Left lobe of liver (tissue), 2 donors: ENCODE results near the gene TFAM. TPM values are rescaled to one million over a fixed set of nuclear protein-coding genes. Genes with fewer than 3 reads are reported as not detected.

ENCODE experiments used
- ATAC-seq: fragments of 200-7000 bp; cut with Tn5 transposase; one replicate; pipeline ENCODE4 v1.9.1; 2020; ENCODE audit warnings: mild to moderate bottlenecking, moderate library complexity
- DNase-seq: peaks from one replicate; pipeline ENCODE4 v3.0.0-alpha.2; 2020; ENCODE audit warnings: low spot score
- total RNA-seq: library from RNA; stranded (reverse); gene quantifications from one replicate; pipeline ENCODE4 v1.2.1, GENCODE V29; 2021
- donor health status: DM: no; HTN: no; CAD: no; lungs with moderate emphysema.
- donor health status: DM: no; HTN: yes; CAD: no.

The TFAM gene
- total RNA-seq, 1 donor from 2014 or later, result 17.2 TPM

GRCh38 chr10:58431903-58432302, 46.7 kb downstream of the TFAM start:
- DNase-seq (no peak), ATAC-seq (no peak)

DNA sequence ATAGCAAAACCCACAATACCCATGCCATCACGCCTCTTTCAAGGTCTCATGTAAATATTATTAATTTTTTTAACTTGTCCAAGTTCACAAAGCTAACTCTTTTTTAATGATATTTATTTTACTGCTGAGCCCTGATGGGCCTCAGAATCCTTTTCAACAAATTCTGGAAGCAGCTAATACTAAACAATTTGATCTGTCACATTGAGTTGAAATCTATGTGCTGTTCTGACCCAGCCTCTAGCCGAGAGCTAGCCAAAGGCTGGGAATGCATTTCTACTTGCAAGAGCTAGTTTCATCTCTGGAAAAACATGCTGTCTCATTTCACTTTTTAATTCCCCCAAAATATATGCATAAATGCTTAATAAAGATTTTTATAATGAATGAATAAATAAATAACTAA, 47.9 kb downstream of the TFAM start:
- no peak for DNase-seq
- ATAC-seq, result no peak

DNA sequence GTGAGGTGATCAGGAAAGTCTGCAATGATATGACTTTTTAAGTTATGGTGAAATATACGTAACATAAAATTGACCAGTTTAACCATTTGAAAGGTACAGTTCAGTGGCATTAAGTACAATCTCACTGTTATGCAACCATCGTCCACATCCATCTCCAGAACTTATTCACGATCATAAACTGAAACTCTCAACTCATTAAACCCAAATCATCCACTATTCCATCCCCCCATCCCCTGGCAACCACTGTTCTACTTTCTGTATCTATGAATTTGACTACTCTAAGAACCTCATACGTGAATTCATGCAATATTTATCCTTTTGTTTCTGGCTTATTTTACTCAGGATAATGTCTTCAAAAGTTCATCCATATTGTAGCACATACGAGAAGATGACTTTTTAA, 48.4 kb downstream of the TFAM start:
- ATAC-seq, result no peak
- no peak for DNase-seq

DNA sequence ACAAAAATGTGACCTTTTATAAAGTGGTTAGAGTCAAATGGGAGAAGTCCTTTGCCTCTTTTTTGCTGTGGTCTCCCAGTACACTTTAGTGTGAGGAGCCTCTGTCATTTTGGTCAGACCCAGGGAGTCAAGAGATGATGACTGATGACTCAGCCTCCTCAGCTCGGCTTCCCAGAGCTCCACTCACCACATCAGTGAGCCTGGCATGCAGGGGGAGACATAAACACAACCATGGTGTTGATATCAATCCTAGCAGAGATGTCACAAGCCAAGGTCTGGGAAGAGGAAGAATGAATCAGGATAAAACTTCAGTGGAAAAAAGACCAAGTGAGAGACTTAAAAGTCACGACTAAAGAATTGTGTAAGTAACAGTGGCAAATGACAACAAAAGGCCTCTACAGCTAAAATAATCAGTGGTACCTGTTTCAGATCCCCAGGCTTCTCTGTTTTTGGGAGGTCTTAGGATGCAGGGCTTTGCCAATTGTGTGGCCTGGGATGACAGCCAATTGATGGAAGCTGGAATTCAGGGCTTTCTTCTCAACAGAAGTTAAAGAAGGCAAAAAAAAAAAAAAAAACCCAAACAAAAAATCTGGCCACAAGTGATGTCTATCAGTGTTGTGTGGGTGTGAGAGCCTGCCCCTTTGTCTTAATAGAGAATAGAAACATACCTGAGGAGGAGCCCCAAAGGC, 50.2 kb downstream of the TFAM start:
- ATAC-seq, result no peak
- no peak for DNase-seq

GRCh38 chr10:58436071-58436470, 50.9 kb downstream of the TFAM start:
- DNase-seq (no peak), ATAC-seq (no peak)

DNA sequence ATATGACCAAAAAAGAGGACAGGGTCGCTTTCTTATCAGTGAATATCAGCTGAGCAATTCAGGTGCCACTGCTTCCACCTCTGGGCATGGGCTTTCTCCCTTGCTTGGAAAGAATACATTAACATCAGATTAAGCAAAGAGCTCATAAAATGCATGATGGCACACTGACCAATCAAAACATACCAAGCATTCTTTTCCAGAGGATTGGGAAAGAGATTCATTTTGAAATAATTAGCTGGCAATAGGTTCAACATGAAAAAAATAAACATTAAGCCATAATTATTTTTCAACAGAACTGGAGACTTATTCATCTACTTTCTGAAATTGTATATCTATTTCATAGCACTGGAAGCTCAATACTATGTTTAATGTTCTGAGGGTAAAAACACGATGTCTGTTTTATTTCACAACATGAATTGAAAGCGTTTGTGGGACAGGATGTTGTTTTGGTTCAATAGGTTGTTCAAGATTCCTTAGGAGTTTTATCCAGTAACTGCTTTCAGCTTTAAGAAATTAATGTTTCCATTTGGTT, 53.2 kb downstream of the TFAM start:
- ATAC-seq, result no peak

GRCh38 chr10:58438986-58439385, 53.8 kb downstream of the TFAM start:
- no peak for ATAC-seq
- DNase-seq, result no peak

More for the DNA sequence above, 53.2 kb downstream of the TFAM start:
- no peak for DNase-seq

DNA sequence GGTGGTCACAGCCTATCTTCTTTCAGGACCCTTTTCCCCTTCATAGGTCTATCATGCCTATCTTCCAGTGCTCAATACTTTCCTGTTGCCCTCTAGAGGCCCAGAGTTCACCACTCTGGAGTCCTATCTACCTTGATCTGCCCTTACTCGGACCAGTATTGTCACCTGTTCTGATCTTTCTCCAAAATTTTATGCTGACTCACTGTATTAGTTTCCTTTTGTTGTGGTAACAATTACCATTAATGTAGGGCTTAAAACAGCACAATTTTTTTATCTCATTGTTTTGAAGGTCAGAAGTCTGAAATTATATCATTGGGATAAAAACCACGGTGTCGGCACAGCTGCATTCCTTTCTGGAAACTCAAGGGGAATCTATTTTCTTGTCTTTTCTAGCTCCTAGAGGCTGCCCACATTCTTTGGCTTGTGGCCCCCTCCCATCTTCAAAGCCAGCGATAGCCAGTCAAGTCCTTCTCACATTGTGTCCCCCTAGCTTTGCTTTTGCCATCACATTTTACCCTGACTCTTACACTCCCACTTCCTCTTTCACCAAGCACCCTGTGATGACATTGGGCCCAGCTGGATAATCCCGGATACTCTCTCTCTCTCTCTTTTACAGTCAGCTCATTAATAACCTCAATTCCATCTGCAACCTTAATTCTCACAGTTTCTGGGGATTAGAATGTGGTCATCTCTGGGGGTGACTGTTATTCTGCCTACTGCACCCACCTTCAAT, 54.6 kb downstream of the TFAM start:
- ATAC-seq (no peak), DNase-seq (no peak)

- ATAC-seq (no peak), DNase-seq (no peak)
These were observed 55.3 kb downstream of the TFAM start for GRCh38 chr10:58440484-58440883.

- ATAC-seq, result no peak
- DNase-seq, result no peak
These were observed 59.1 kb downstream of the TFAM start for GRCh38 chr10:58444321-58444720.

DNA sequence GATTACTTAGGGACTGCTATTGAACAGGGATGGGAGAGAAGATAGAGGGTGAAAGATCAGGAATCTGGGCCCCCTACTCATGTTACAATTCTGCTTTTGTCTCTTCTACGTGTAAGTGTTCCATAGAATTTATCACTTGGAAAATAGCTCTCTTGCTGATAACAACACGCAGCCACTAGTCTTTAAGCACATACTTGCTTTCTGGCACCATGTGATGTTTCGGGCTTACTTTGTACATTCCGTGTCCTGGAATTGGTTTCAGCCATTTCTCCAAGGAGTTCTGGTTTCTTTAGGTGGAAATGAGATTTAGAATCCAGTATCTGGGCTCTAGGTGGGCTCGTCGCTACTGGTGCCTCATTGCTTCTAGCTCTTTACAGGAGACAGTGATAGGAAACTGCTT, 59.7 kb downstream of the TFAM start:
- no peak for ATAC-seq
- DNase-seq, result no peak

GRCh38 chr10:58448121-58448935, 63.1 kb downstream of the TFAM start:
- DNase-seq (no peak), ATAC-seq (no peak)

Other genes starting within 250 kb of the TFAM start
- 2.8 TPM for gene IPMK, start 117.5 kb upstream of the TFAM start, total RNA-seq
- 26.9 TPM for gene CISD1, start 116.2 kb upstream of the TFAM start, total RNA-seq
- 2.2 TPM for gene UBE2D1, start 50.4 kb upstream of the TFAM start, total RNA-seq
- gene BICC1, start 127.5 kb downstream of the TFAM start, total RNA-seq, result 1.6 TPM